GF-D8 (cell line): ENCODE results near the gene INPP5E.

Experiments
- DNase-seq: peaks from one replicate; lab custom pipeline; 2025; lab: John Stamatoyannopoulos, UW

Gene INPP5E

GRCh38 chr9:136472640-136473353 lies 33.2 kb upstream of the INPP5E start:
- DNase-seq: no peak

- DNase-seq: no peak
These were observed 32.3 kb upstream of the INPP5E start for GRCh38 chr9:136471802-136472487.

GRCh38 chr9:136470792-136471469 lies 31.3 kb upstream of the INPP5E start:
- no peak for DNase-seq

GRCh38 chr9:136470356-136470755 lies 30.7 kb upstream of the INPP5E start:
- no peak for DNase-seq

GRCh38 chr9:136467766-136468165 lies 28.1 kb upstream of the INPP5E start:
- DNase-seq: no peak

GRCh38 chr9:136466155-136466541 lies 26.5 kb upstream of the INPP5E start:
- DNase-seq: no peak

GRCh38 chr9:136465500-136466154 lies 26.0 kb upstream of the INPP5E start:
- DNase-seq: no peak

GRCh38 chr9:136464241-136464640 lies 24.6 kb upstream of the INPP5E start:
- DNase-seq: no peak

- no peak for DNase-seq
These were observed 23.9 kb upstream of the INPP5E start for GRCh38 chr9:136463578-136463977.

GRCh38 chr9:136462664-136463063 lies 23.0 kb upstream of the INPP5E start:
- DNase-seq: no peak

- DNase-seq: no peak
These were observed 21.2 kb upstream of the INPP5E start for GRCh38 chr9:136460772-136461325.

GRCh38 chr9:136459425-136459824 lies 19.8 kb upstream of the INPP5E start:
- no peak for DNase-seq

- no peak for DNase-seq
These were observed 17.7 kb upstream of the INPP5E start for GRCh38 chr9:136457326-136457725.

- DNase-seq: no peak
These were observed 16.6 kb upstream of the INPP5E start for GRCh38 chr9:136456258-136456657.

GRCh38 chr9:136455043-136456002 lies 15.7 kb upstream of the INPP5E start:
- no peak for DNase-seq

GRCh38 chr9:136454026-136454796 lies 14.6 kb upstream of the INPP5E start:
- DNase-seq: no peak

GRCh38 chr9:136453326-136453725 lies 13.7 kb upstream of the INPP5E start:
- no peak for DNase-seq

GRCh38 chr9:136451221-136451877 lies 11.7 kb upstream of the INPP5E start:
- no peak for DNase-seq

GRCh38 chr9:136448655-136449054 lies 9.0 kb upstream of the INPP5E start:
- no peak for DNase-seq
